HepG2 (cell line): ENCODE results near the gene UBL4B. TPM values are rescaled to one million over a fixed set of nuclear protein-coding genes. Genes with fewer than 3 reads are reported as not detected.
A peak's percentile ranks its signal among the peaks of the same experiment; 100 is the strongest.

Experiments used
- MYC ChIP-seq: sonication (generic); formaldehyde crosslinking; IDR thresholded peaks from 2 replicates; pipeline ENCODE4 v1.9.0; 2021; ENCODE audit warnings: missing genetic modification reagents, borderline replicate concordance
- RFX5 ChIP-seq: IDR thresholded peaks from 2 replicates; pipeline ENCODE4 v1.6.1; 2011; ENCODE audit warnings: low read depth, low read length, improper control_type of control experiment
- SALL2 ChIP-seq: sonication (generic); formaldehyde crosslinking; IDR thresholded peaks from 2 replicates; pipeline ENCODE4 v1.8.1; 2023; ENCODE audit warnings: mild to moderate bottlenecking, missing genetic modification reagents, inconsistent platforms
- TEAD2 ChIP-seq: sonication (generic); formaldehyde crosslinking; IDR thresholded peaks from 2 replicates; pipeline ENCODE4 v1.9.0; 2021; ENCODE audit warnings: missing genetic modification reagents
- THAP11 ChIP-seq: IDR thresholded peaks from 2 replicates; pipeline ENCODE4 v1.6.1; 2016; ENCODE audit warnings: missing biosample characterization, missing genetic modification reagents
- ZBTB40 ChIP-seq, 2 experiments: fragments of 450-650 bp in 1 of 2; sonication (generic) in 1 of 2; formaldehyde crosslinking in 1 of 2; IDR thresholded peaks; 2 replicates each; pipeline versions ENCODE4 v1.6.1 to v1.8.0; 2016 to 2022; ENCODE audit warnings: antibody characterized with exemption in 1 of 2, mild to moderate bottlenecking in 1 of 2, missing genetic modification reagents in 1 of 2
- ZFY ChIP-seq: sonication (generic); formaldehyde crosslinking; IDR thresholded peaks from 2 replicates; pipeline ENCODE4 v1.4.0; 2020; ENCODE audit warnings: missing genetic modification reagents
- polyA plus RNA-seq, 8 experiments: library from polyadenylated mRNA; depleted of rRNA in 3 of 8; stranded (reverse) in 7 of 8; unstranded in 1 of 8; fragments of >200 nt; fragmentation: Illumina TruSeq in 4 of 8; extraction: Trizol in 4 of 8; gene quantifications; 2 replicates each; pipeline versions ENCODE4 v1.2.1 to v1.2.3, GENCODE V29; 2011 to 2016; ENCODE audit warnings: low read depth in 4 of 8, missing spikeins in 1 of 8, mixed read lengths in 1 of 8; ENCODE audit not compliant: insufficient read depth in 1 of 8
- total RNA-seq, 5 experiments: library from RNA; depleted of rRNA; stranded (reverse); fragments of >200 nt; fragmentation: Illumina TruSeq; extraction: Trizol; gene quantifications; 2 replicates each; pipeline ENCODE4 v1.2.3, GENCODE V29; 2016; ENCODE audit warnings: low read depth in 1 of 5

UBL4B gene
- total and polyA plus RNA-seq, 2 of the 13 experiments (the other 11 are each of a cell fraction or from before 2014, with no cell fraction given): not detected

GRCh38 chr1:110084227-110085078, 27.8 kb upstream of the UBL4B start (continued):
- TF ChIP-seq ZBTB40 (IDR thresholded peaks at IDR 0.05) (no peak), ZBTB40 (CRISPR knock-in tag; IDR thresholded peaks at IDR 0.05) (no peak), TEAD2 (CRISPR knock-in tag) (no peak), ZFY (CRISPR knock-in tag) (no peak; the same call in 1 of the 2 replicates), THAP11 (no peak), RFX5 (no peak), MYC (CRISPR knock-in tag) (0 out of 2 replicates have a peak, but pooled peaks have one; percentile 34), SALL2 (no peak; the same call in 1 of the 2 replicates)
- TF ChIP-seq, all 625 proteins: peak for 39
